Stomach (tissue), 4 donors: Measurements from ENCODE around the gene SLC27A6.

ENCODE experiments used
- CTCF ChIP-seq, 7 experiments: fragments of 450-650 bp in 4 of 7; fragments of 200-600 bp in 3 of 7; sonication (generic) in 3 of 7; IDR thresholded peaks; one replicate each; pipeline ENCODE4 v1.5.1; 2016 to 2019; ENCODE audit warnings: antibody characterized with exemption in 7 of 7, control low read depth in 2 of 7, mild to moderate bottlenecking in 1 of 7
- POLR2A ChIP-seq, 4 donors: fragments of 450-650 bp; IDR thresholded peaks; one replicate each; pipeline ENCODE4 v1.6.1; 2016; ENCODE audit warnings: antibody characterized with exemption in 4 of 4, control low read depth in 2 of 4, mild to moderate bottlenecking in 1 of 4, moderate library complexity in 1 of 4
- POLR2AphosphoS5 ChIP-seq, 3 donors: sonication (generic); formaldehyde crosslinking; IDR thresholded peaks; one replicate each; pipeline ENCODE4 v1.6.1; 2016; ENCODE audit warnings: antibody characterized with exemption in 3 of 3

- TF ChIP-seq POLR2A (IDR thresholded peaks at IDR 0.05) (no peak), CTCF (IDR thresholded peaks at IDR 0.05) (no peak), POLR2AphosphoS5 (IDR thresholded peaks at IDR 0.05) (no peak)
Measured at GRCh38 chr5:129067745-129068144, 102.5 kb downstream of the SLC27A6 start.
